Measurements from ENCODE around the gene COL6A2. TPM values are rescaled to one million over a fixed set of nuclear protein-coding genes. Genes with fewer than 3 reads are reported as not detected.

COL6A2 gene
- total and polyA plus RNA-seq, 2 of the 13 experiments (the other 11 are each of a cell fraction or from before 2014, with no cell fraction given), result 0.07 to 0.41 TPM

- TF ChIP-seq, protein P1, sequence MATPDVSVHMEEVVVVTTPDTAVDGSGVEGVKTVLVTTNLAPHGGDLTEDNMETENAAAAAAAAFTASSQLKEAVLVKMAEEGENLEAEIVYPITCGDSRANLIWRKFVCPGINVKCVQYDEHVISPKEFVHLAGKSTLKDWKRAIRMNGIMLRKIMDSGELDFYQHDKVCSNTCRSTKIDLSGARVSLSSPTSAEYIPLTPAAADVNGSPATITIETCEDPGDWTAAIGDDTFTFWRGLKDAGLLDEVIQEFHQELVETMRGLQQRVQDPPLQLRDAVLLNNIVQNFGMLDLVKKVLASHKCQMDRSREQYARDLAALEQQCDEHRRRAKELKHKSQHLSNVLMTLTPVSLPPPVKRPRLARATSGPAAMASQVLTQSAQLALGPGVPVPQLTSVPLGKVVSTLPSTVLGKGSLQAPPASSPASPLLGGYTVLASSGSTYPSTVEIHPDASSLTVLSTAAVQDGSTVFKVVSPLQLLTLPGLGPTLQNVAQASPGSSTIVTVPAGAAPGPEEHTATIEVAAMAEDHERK (CRISPR knock-in tag; IDR thresholded peaks at IDR 0.05; ENCODE audit: low read depth), result no peak
- TF ChIP-seq RFX3 (CRISPR knock-in tag; IDR thresholded peaks at IDR 0.05), result no peak
- TF ChIP-seq ZFP91 (CRISPR knock-in tag; IDR thresholded peaks at IDR 0.05; ENCODE audit: borderline replicate concordance), result peak; percentile 55; the same call in 1 of the 2 replicates
- no peak for TF ChIP-seq MZF1 (CRISPR knock-in tag; IDR thresholded peaks at IDR 0.05; ENCODE audit: borderline replicate concordance)
- no peak for TF ChIP-seq ZBTB8A (CRISPR knock-in tag; IDR thresholded peaks at IDR 0.05; ENCODE audit: borderline replicate concordance, low read depth)
- TF ChIP-seq NFRKB (IDR thresholded peaks at IDR 0.05), result no peak
- no peak for TF ChIP-seq SP140L (CRISPR knock-in tag; IDR thresholded peaks at IDR 0.05; ENCODE audit: borderline replicate concordance)
- peak; percentile 46; the same call in 1 of the 2 replicates for TF ChIP-seq ZNF768 (CRISPR knock-in tag; IDR thresholded peaks at IDR 0.05)
- no peak; the same call in 1 of the 2 replicates for TF ChIP-seq KAT7 (CRISPR knock-in tag; IDR thresholded peaks at IDR 0.05; ENCODE audit: borderline replicate concordance)
- peak; percentile 72 for TF ChIP-seq ZFX (CRISPR knock-in tag; IDR thresholded peaks at IDR 0.05; ENCODE audit: low read depth)
- no peak for TF ChIP-seq ZNF235 (CRISPR knock-in tag; IDR thresholded peaks at IDR 0.05; ENCODE audit: borderline replicate concordance)
- TF ChIP-seq CBX5 (CRISPR knock-in tag; IDR thresholded peaks at IDR 0.05; ENCODE audit: borderline replicate concordance), result peak; percentile 16; the same call in 1 of the 2 replicates
- TF ChIP-seq ZBTB1 (CRISPR knock-in tag; IDR thresholded peaks at IDR 0.05; ENCODE audit: borderline replicate concordance), result 0 out of 2 replicates have a peak, but pooled peaks have one; percentile 27
- no peak for TF ChIP-seq KMT2A (CRISPR knock-in tag; IDR thresholded peaks at IDR 0.05)
- no peak for TF ChIP-seq CCAR2 (optimal IDR thresholded peaks at IDR 0.05; ENCODE audit: low read depth, low read length)
- no peak for TF ChIP-seq NBN (conservative IDR thresholded peaks at IDR 0.05)
- no peak for TF ChIP-seq HOXA9 (CRISPR knock-in tag; IDR thresholded peaks at IDR 0.05; ENCODE audit: borderline replicate concordance)
- no peak for TF ChIP-seq SKI (IDR thresholded peaks at IDR 0.05; ENCODE audit: partially characterized antibody)
- TF ChIP-seq RBAK (CRISPR knock-in tag; IDR thresholded peaks at IDR 0.05), result no peak
- no peak for TF ChIP-seq ELF3 (CRISPR knock-in tag; IDR thresholded peaks at IDR 0.05)
- no peak for TF ChIP-seq ZNF3 (CRISPR knock-in tag; IDR thresholded peaks at IDR 0.05)
- no peak for TF ChIP-seq ATF7 (IDR thresholded peaks at IDR 0.05)
- no peak for TF ChIP-seq ATF7 (CRISPR knock-in tag; IDR thresholded peaks at IDR 0.05)
- 0 out of 2 replicates have a peak, but pooled peaks have one; percentile 22 for TF ChIP-seq ZNF83 (CRISPR knock-in tag; IDR thresholded peaks at IDR 0.05; ENCODE audit: borderline replicate concordance)
- TF ChIP-seq KLF13 (CRISPR knock-in tag; IDR thresholded peaks at IDR 0.05), result no peak
- TF ChIP-seq ZNF556 (CRISPR knock-in tag; IDR thresholded peaks at IDR 0.05; ENCODE audit: borderline replicate concordance), result no peak
- no peak for TF ChIP-seq ZZZ3 (CRISPR knock-in tag; IDR thresholded peaks at IDR 0.05; ENCODE audit: borderline replicate concordance)
Measured at GRCh38 chr21:46153247-46154154, 55.6 kb downstream of the COL6A2 start (continued).
